Memory B cell (primary cell): ENCODE measurements around the gene YLPM1.

Source experiments
- ATAC-seq: fragments of 150-1000 bp; cut with Tn5 transposase; 2 replicates; pipeline ENCODE4 v1.10.0; 2021; ENCODE audit warnings: low read depth, mild to moderate bottlenecking, moderate library complexity
- DNase-seq, 2 donors: peaks; one replicate each; pipeline ENCODE4 v3.0.0; 2022; ENCODE audit warnings: low spot score in 2 of 2
- H3K27ac Mint-ChIP-seq: one replicate; pipeline ENCODE4 v1.8.0; 2022; ENCODE audit warnings: mild to moderate bottlenecking, moderate library complexity, mixed read lengths
- H3K27me3 Mint-ChIP-seq: one replicate; pipeline ENCODE4 v1.8.0; 2022; ENCODE audit warnings: mixed read lengths
- H3K36me3 Mint-ChIP-seq: one replicate; pipeline ENCODE4 v1.8.0; 2022; ENCODE audit warnings: mild to moderate bottlenecking, mixed read lengths
- H3K4me1 Mint-ChIP-seq: one replicate; pipeline ENCODE4 v1.8.0; 2022; ENCODE audit warnings: mixed read lengths
- H3K4me3 Mint-ChIP-seq: one replicate; pipeline ENCODE4 v1.8.0; 2022; ENCODE audit warnings: mild to moderate bottlenecking, moderate library complexity, mixed read lengths
- H3K9me3 Mint-ChIP-seq: one replicate; pipeline ENCODE4 v1.8.0; 2022; ENCODE audit warnings: mixed read lengths

Gene YLPM1

GRCh38 chr14:74860899-74861733 lies 98.0 kb downstream of the YLPM1 start:
- H3K27me3 Mint-ChIP-seq, result no peaks in the 10 kb centered on the region
- no peak overlapping the region for H3K27ac Mint-ChIP-seq
- peaks cover 4% of the 10 kb centered on the region for H3K4me1 Mint-ChIP-seq
- no peaks in the 10 kb centered on the region for H3K36me3 Mint-ChIP-seq
- peak; percentile 75 for ATAC-seq
- no peaks in the 10 kb centered on the region for H3K9me3 Mint-ChIP-seq
- H3K4me3 Mint-ChIP-seq, result no peak overlapping the region
- peak; percentile 89 to 93 for DNase-seq

- peaks cover 4% of the 10 kb centered on the region for H3K4me1 Mint-ChIP-seq
- no peaks in the 10 kb centered on the region for H3K36me3 Mint-ChIP-seq
- no peaks in the 10 kb centered on the region for H3K27me3 Mint-ChIP-seq
- no peak overlapping the region for H3K27ac Mint-ChIP-seq
- ATAC-seq (no peak), DNase-seq (no peak)
- no peak overlapping the region for H3K4me3 Mint-ChIP-seq
- H3K9me3 Mint-ChIP-seq, result no peaks in the 10 kb centered on the region
Observed at GRCh38 chr14:74861734-74862090, 98.6 kb downstream of the YLPM1 start.

GRCh38 chr14:74863274-74863673 lies 100.2 kb downstream of the YLPM1 start:
- no peak overlapping the region for H3K27ac Mint-ChIP-seq
- ATAC-seq, result no peak

DNA sequence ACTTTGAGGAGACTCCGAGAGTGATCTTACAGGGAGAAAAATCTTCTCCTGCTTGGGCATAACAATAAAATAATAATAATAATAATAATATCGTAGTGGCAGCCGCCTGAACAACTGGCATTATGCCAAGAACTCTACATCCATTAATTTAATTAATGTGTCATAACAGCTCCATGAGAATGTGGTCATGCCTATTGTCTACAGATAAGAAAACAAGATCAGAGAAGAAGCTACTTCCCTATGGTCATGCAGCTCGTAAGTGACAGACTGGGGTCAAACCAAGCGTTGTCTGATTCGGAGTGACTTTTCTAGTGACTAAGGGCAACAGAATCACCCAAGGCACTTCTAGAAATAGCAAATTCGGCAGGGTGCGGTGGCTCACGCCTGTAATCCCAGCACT lies 101.1 kb downstream of the YLPM1 start:
- no peaks in the 10 kb centered on the region for H3K9me3 Mint-ChIP-seq
- DNase-seq, result no peak
- H3K4me1 Mint-ChIP-seq, result peaks cover 8% of the 10 kb centered on the region
- H3K4me3 Mint-ChIP-seq, result no peak overlapping the region
- no peak for ATAC-seq
- H3K27ac Mint-ChIP-seq, result no peak overlapping the region
- no peaks in the 10 kb centered on the region for H3K27me3 Mint-ChIP-seq
- no peaks in the 10 kb centered on the region for H3K36me3 Mint-ChIP-seq

More at GRCh38 chr14:74863274-74863673, 100.2 kb downstream of the YLPM1 start:
- Mint-ChIP-seq H3K36me3 (no peaks in the 10 kb centered on the region), H3K4me3 (no peak overlapping the region), H3K27me3 (no peaks in the 10 kb centered on the region), H3K9me3 (no peaks in the 10 kb centered on the region), H3K4me1 (peaks cover 8% of the 10 kb centered on the region)
- no peak for DNase-seq

DNA sequence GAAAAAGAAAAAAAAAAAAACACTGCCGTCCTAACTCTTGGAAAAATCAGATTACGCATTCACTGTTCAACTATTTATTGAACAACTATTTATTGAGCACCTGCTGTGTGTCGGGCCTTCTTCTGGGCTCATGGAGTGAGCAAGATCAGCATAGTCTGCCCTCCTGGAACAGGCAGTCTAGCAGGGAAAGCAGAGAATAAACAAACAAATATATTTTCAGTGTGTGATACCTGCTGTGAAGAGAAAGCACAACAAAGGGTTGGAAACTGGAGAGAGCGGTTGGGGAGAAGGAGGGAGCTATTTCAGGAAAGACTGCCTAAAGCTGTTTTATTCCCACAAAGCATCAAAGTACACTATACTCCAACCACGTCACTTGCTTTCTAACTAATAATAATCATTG lies 102.0 kb downstream of the YLPM1 start:
- Mint-ChIP-seq H3K27ac (no peak overlapping the region), H3K27me3 (no peaks in the 10 kb centered on the region), H3K4me3 (no peak overlapping the region), H3K36me3 (no peaks in the 10 kb centered on the region), H3K4me1 (peaks cover 8% of the 10 kb centered on the region), H3K9me3 (no peaks in the 10 kb centered on the region)
- DNase-seq (no peak), ATAC-seq (no peak)

- H3K4me3 Mint-ChIP-seq, result no peak overlapping the region
Observed at GRCh38 chr14:74866708-74867389, 103.7 kb downstream of the YLPM1 start.

GRCh38 chr14:74867673-74868072 lies 104.6 kb downstream of the YLPM1 start:
- Mint-ChIP-seq H3K4me1 (peaks cover 8% of the 10 kb centered on the region), H3K27me3 (no peaks in the 10 kb centered on the region), H3K36me3 (no peaks in the 10 kb centered on the region), H3K4me3 (no peak overlapping the region), H3K9me3 (no peaks in the 10 kb centered on the region), H3K27ac (no peak overlapping the region)
- ATAC-seq, result no peak
- DNase-seq, result no peak

More at GRCh38 chr14:74866708-74867389, 103.7 kb downstream of the YLPM1 start:
- DNase-seq, result no peak
- Mint-ChIP-seq H3K4me1 (peaks cover 8% of the 10 kb centered on the region), H3K27me3 (no peaks in the 10 kb centered on the region), H3K9me3 (no peaks in the 10 kb centered on the region), H3K36me3 (no peaks in the 10 kb centered on the region), H3K27ac (no peak overlapping the region)
- no peak for ATAC-seq

GRCh38 chr14:74868739-74869138 lies 105.6 kb downstream of the YLPM1 start:
- Mint-ChIP-seq H3K27ac (no peak overlapping the region), H3K4me1 (peaks cover 6% of the 10 kb centered on the region), H3K27me3 (no peaks in the 10 kb centered on the region), H3K4me3 (no peak overlapping the region), H3K9me3 (no peaks in the 10 kb centered on the region), H3K36me3 (no peaks in the 10 kb centered on the region)
- DNase-seq, result no peak
- no peak for ATAC-seq

DNA sequence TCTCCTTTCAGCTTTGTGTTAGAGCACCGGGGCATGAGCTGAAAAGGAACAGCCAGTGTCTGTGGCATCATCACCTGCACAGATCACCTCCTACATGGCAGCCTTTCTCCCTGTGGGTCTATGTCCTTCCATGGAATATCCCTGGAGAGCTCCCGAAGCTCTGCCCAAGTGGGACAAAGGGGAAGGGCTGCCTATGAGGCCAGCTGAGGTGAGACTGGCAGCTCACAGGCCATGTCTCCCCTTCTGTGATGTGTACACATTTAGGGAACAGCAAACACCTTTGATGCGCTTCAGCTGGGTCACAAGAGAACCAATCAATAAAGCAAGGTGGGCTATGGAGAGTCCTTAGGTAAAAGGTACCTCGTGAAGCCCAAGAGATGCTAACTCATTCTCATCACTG lies 108.7 kb downstream of the YLPM1 start:
- Mint-ChIP-seq H3K9me3 (no peaks in the 10 kb centered on the region), H3K36me3 (no peaks in the 10 kb centered on the region), H3K4me1 (peaks cover 19% of the 10 kb centered on the region), H3K27ac (no peak overlapping the region), H3K4me3 (no peak overlapping the region), H3K27me3 (no peaks in the 10 kb centered on the region)
- no peak for ATAC-seq
- no peak for DNase-seq

DNA sequence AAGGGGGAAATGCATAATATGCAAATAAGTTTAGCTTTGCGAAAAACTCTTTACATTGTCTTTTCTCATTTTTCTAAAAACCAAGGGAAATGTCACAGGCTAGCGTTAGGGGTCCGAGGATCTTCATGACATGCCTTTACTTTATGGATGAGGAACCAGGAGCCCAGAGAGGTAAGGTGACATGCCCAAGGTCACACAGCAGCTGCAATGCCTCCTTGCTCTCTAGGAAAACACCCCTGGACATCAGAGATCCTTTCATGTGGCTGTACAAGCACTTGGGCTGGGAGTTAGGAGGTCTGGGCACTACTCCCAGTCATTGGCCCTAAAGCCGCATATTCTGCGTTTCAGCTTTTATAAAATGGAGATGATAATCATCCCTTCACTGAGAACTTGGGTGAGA lies 112.1 kb downstream of the YLPM1 start:
- ATAC-seq (no peak), DNase-seq (no peak)
- Mint-ChIP-seq H3K4me1 (peaks cover 21% of the 10 kb centered on the region), H3K9me3 (no peaks in the 10 kb centered on the region), H3K36me3 (no peaks in the 10 kb centered on the region), H3K4me3 (peak overlapping the region; percentile 14), H3K27ac (no peak overlapping the region), H3K27me3 (no peaks in the 10 kb centered on the region)

GRCh38 chr14:74875941-74876913 lies 113.1 kb downstream of the YLPM1 start, which contains the start of gene PROX2:
Gene PROX2, minus strand, starts transcription at chr14:74876145. Its CDS starts 12,311 bp downstream, at chr14:74863834.
- H3K27me3 Mint-ChIP-seq, result no peaks in the 10 kb centered on the region
- ATAC-seq (peak; percentile 43), DNase-seq (no peak)
- H3K9me3 Mint-ChIP-seq, result no peaks in the 10 kb centered on the region
- no peak within 1 kb of the TSS for H3K27ac Mint-ChIP-seq
- peaks cover 26% of the 10 kb centered on the region for H3K4me1 Mint-ChIP-seq
- H3K36me3 Mint-ChIP-seq, result no peaks in the 10 kb centered on the region
- peak within 1 kb of the TSS; percentile 46 for H3K4me3 Mint-ChIP-seq

GRCh38 chr14:74879427-74880182 lies 116.5 kb downstream of the YLPM1 start:
- peaks cover 44% of the 10 kb centered on the region for H3K4me1 Mint-ChIP-seq
- no peak for ATAC-seq
- H3K36me3 Mint-ChIP-seq, result peaks cover 8% of the 10 kb centered on the region
- H3K9me3 Mint-ChIP-seq, result no peaks in the 10 kb centered on the region
- no peaks in the 10 kb centered on the region for H3K27me3 Mint-ChIP-seq
- DNase-seq, result no peak
- H3K4me3 Mint-ChIP-seq, result peak overlapping the region; percentile 30
- H3K27ac Mint-ChIP-seq, result peak overlapping the region; percentile 39

DNA sequence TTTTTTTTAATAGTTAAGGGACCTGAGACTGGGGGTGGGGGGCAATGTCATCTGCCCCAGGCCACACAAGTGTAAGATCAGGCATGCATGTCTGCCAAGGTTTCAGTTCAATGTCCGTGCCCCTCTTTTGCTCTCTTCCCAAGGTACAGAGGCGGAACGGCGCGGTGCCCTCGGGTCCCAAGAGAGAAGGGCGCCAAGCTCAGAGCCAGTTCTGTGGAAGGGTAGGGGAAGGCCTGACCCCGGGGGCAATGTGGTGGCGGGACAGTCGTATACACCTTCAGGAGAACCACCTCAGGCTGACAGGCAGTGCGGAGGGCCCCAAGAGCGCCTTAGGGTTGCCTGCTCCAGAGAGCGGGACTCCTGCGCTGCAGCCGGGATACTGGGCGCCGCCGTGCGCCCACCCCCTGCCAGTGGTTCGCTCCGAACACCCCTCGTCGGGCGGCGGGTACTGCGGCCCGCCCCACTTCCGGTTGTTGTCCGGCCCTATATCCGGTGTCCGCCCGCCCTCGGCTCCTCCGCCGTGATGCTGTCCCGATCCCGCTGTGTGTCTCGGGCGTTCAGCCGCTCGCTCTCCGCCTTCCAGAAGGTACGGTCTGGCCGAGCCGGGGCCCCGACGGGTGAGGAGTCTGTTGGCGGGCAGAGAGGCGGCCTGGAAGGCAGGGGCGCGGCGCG lies 118.5 kb downstream of the YLPM1 start, which contains the start of gene DLST:
DLST (plus strand) TSS at position 486 of the 672 bp plus-strand sequence; CDS start at position 524, 38 bp downstream.
- Mint-ChIP-seq H3K4me3 (peak within 1 kb of the TSS; percentile 100), H3K4me1 (peaks cover 45% of the 10 kb centered on the region), H3K27ac (peak within 1 kb of the TSS; percentile 99), H3K9me3 (no peaks in the 10 kb centered on the region), H3K36me3 (peaks cover 12% of the 10 kb centered on the region), H3K27me3 (no peaks in the 10 kb centered on the region)
- ATAC-seq (peak; percentile 86), DNase-seq (peak; percentile 84 to 93)
